LNCAP (cell line): Measurements from ENCODE around the gene AKR7A2.

Experiments used
- CTCF ChIP-seq: fragments of 450-650 bp; IDR thresholded peaks from 2 replicates; pipeline ENCODE4 v1.5.1; 2017; ENCODE audit warnings: mild to moderate bottlenecking

AKR7A2 gene

GRCh38 chr1:19311931-19312781 is at the start of gene AKR7A2, which contains the start of gene SLC66A1:
AKR7A2 (minus strand) TSS chr1:19312144; CDS start chr1:19312124, 20 bp downstream.
SLC66A1 (plus strand) TSS chr1:19312326; CDS start chr1:19317678, 5,352 bp downstream.
- no peak for TF ChIP-seq CTCF

- no peak for TF ChIP-seq CTCF
These were observed 49.1 kb upstream of the AKR7A2 start for GRCh38 chr1:19360843-19361610.

- no peak for TF ChIP-seq CTCF
These were observed 48.5 kb upstream of the AKR7A2 start for GRCh38 chr1:19360432-19360831.

GRCh38 chr1:19360016-19360415 is 48.1 kb upstream of the AKR7A2 start:
- TF ChIP-seq CTCF: no peak

- TF ChIP-seq CTCF: no peak
These were observed 47.4 kb upstream of the AKR7A2 start for GRCh38 chr1:19359357-19359756.

- no peak for TF ChIP-seq CTCF
These were observed 46.8 kb upstream of the AKR7A2 start for GRCh38 chr1:19358710-19359109.

- no peak for TF ChIP-seq CTCF
These were observed 45.5 kb upstream of the AKR7A2 start for GRCh38 chr1:19357299-19357986.
